Uterus (tissue), 4 donors: ENCODE measurements around the gene AQP1. TPM values are rescaled to one million over a fixed set of nuclear protein-coding genes. Genes with fewer than 3 reads are reported as not detected.

ENCODE experiments used
- DNase-seq, 2 donors: peaks; one replicate each; pipeline ENCODE4 v3.0.0-alpha.2; 2019 to 2020
- H3K27ac ChIP-seq, 2 donors: fragments of 200-600 bp; sonication (generic); 1 replicate in 1 of 2; 2 replicates in 1 of 2; pipeline ENCODE4 v1.5.1; 2016 to 2018
- H3K27me3 ChIP-seq, 2 donors: fragments of 200-600 bp; sonication (generic); one replicate each; pipeline ENCODE4 v1.5.1; 2018 to 2019; ENCODE audit warnings: control low read depth in 1 of 2
- H3K36me3 ChIP-seq, 2 donors: fragments of 200-600 bp; sonication (generic); one replicate each; pipeline ENCODE4 v1.5.1; 2019; ENCODE audit warnings: control low read depth in 1 of 2
- H3K4me1 ChIP-seq, 2 donors: fragments of 200-600 bp; sonication (generic); one replicate each; pipeline ENCODE4 v1.5.1; 2018 to 2019; ENCODE audit warnings: control low read depth in 1 of 2
- H3K4me3 ChIP-seq, 2 donors: fragments of 200-600 bp; sonication (generic); 1 replicate in 1 of 2; 2 replicates in 1 of 2; pipeline ENCODE4 v1.5.1; 2018 to 2019; ENCODE audit warnings: mild to moderate bottlenecking in 1 of 2
- H3K9me3 ChIP-seq, 2 donors: fragments of 200-600 bp; sonication (generic); one replicate each; pipeline ENCODE4 v1.5.1; 2019; ENCODE audit warnings: control low read depth in 1 of 2
- POLR2A ChIP-seq, 2 donors: fragments of 450-650 bp; IDR thresholded peaks; one replicate each; pipeline ENCODE4 v1.6.1; 2016; ENCODE audit warnings: antibody characterized with exemption in 2 of 2, mild to moderate bottlenecking in 1 of 2, moderate library complexity in 1 of 2
- intact Hi-C: fragments of 100-400 bp; cut with DNase I; formaldehyde crosslinking; loops from one replicate; pipeline ENCODE4 v1.15.1; 2023; ENCODE audit warnings: low total_unique reads
- total RNA-seq, 4 donors: library from RNA; depleted of rRNA in 3 of 4; stranded (reverse); fragments of >200 nt in 3 of 4; gene quantifications; one replicate each; pipeline versions ENCODE4 v1.1.0 to v1.2.4, GENCODE V29; 2014 to 2023
- TF ChIP-seq, protein P1 (sequence below), 4 experiments: fragments of 200-600 bp in 2 of 4; fragments of 450-650 bp in 2 of 4; sonication (generic) in 2 of 4; IDR thresholded peaks; one replicate each; pipeline ENCODE4 v1.5.1; 2016 to 2019; ENCODE audit warnings: antibody characterized with exemption in 4 of 4, mild to moderate bottlenecking in 2 of 4, moderate library complexity in 1 of 4
- donor health status: DM: yes; HTN: yes; CAD: no.

The AQP1 gene
- total RNA-seq, 4 donors from 2014 or later: 69.6 to 477 (median 370) TPM

GRCh38 chr7:30963842-30964241 lies 52.2 kb downstream of the AQP1 start, which contains the start of gene GHRHR:
GHRHR (plus strand) TSS chr7:30963953; CDS start chr7:30964069, 116 bp downstream.
- Histone ChIP-seq H3K9me3 (no peaks in the 10 kb centered on the region), H3K27me3 (no peaks in the 10 kb centered on the region), H3K36me3 (no peaks in the 10 kb centered on the region), H3K27ac (no peak within 1 kb of the TSS), H3K4me3 (no peak within 1 kb of the TSS), H3K4me1 (no peaks in the 10 kb centered on the region)
- intact Hi-C loops: no loop called here
- no peak for TF ChIP-seq POLR2A (IDR thresholded peaks at IDR 0.05)
- TF ChIP-seq, protein P1, sequence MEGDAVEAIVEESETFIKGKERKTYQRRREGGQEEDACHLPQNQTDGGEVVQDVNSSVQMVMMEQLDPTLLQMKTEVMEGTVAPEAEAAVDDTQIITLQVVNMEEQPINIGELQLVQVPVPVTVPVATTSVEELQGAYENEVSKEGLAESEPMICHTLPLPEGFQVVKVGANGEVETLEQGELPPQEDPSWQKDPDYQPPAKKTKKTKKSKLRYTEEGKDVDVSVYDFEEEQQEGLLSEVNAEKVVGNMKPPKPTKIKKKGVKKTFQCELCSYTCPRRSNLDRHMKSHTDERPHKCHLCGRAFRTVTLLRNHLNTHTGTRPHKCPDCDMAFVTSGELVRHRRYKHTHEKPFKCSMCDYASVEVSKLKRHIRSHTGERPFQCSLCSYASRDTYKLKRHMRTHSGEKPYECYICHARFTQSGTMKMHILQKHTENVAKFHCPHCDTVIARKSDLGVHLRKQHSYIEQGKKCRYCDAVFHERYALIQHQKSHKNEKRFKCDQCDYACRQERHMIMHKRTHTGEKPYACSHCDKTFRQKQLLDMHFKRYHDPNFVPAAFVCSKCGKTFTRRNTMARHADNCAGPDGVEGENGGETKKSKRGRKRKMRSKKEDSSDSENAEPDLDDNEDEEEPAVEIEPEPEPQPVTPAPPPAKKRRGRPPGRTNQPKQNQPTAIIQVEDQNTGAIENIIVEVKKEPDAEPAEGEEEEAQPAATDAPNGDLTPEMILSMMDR (IDR thresholded peaks at IDR 0.05): no peak
- no peak for DNase-seq

GRCh38 chr7:30965372-30965771 lies 53.7 kb downstream of the AQP1 start:
- intact Hi-C loops: no loop called here
- TF ChIP-seq, protein P1 (IDR thresholded peaks at IDR 0.05): no peak
- no peak for TF ChIP-seq POLR2A (IDR thresholded peaks at IDR 0.05)
- no peaks in the 10 kb centered on the region for H3K36me3 ChIP-seq
- H3K9me3 ChIP-seq: no peaks in the 10 kb centered on the region
- no peak for DNase-seq
- no peak overlapping the region for H3K27ac ChIP-seq
- H3K4me1 ChIP-seq: no peaks in the 10 kb centered on the region
- no peak overlapping the region for H3K4me3 ChIP-seq
- H3K27me3 ChIP-seq: no peaks in the 10 kb centered on the region

- H3K36me3 ChIP-seq: no peaks in the 10 kb centered on the region
- H3K27me3 ChIP-seq: no peaks in the 10 kb centered on the region
- intact Hi-C loops: no loop called here
- no peaks in the 10 kb centered on the region for H3K9me3 ChIP-seq
- H3K27ac ChIP-seq: no peak overlapping the region
- no peak overlapping the region for H3K4me3 ChIP-seq
- no peak for DNase-seq
- TF ChIP-seq, protein P1 (IDR thresholded peaks at IDR 0.05): no peak
- H3K4me1 ChIP-seq: no peaks in the 10 kb centered on the region
These were observed 54.2 kb downstream of the AQP1 start for GRCh38 chr7:30965883-30966282.

GRCh38 chr7:30968294-30968693 lies 56.6 kb downstream of the AQP1 start:
- intact Hi-C loops: no loop called here

GRCh38 chr7:30968747-30969603 lies 57.3 kb downstream of the AQP1 start:
- no peak for DNase-seq
- no peaks in the 10 kb centered on the region for H3K27me3 ChIP-seq
- no peak overlapping the region for H3K27ac ChIP-seq
- intact Hi-C loops: no loop called here
- no peaks in the 10 kb centered on the region for H3K36me3 ChIP-seq
- H3K4me1 ChIP-seq: no peaks in the 10 kb centered on the region
- no peak overlapping the region for H3K4me3 ChIP-seq
- H3K9me3 ChIP-seq: no peaks in the 10 kb centered on the region
- TF ChIP-seq POLR2A (IDR thresholded peaks at IDR 0.05): no peak
- TF ChIP-seq, protein P1 (IDR thresholded peaks at IDR 0.05): no peak

More at GRCh38 chr7:30968294-30968693, 56.6 kb downstream of the AQP1 start:
- Histone ChIP-seq H3K36me3 (no peaks in the 10 kb centered on the region), H3K27ac (no peak overlapping the region), H3K27me3 (no peaks in the 10 kb centered on the region), H3K4me3 (no peak overlapping the region), H3K4me1 (no peaks in the 10 kb centered on the region), H3K9me3 (no peaks in the 10 kb centered on the region)
- DNase-seq: no peak
- no peak for TF ChIP-seq POLR2A (IDR thresholded peaks at IDR 0.05)
- TF ChIP-seq, protein P1 (IDR thresholded peaks at IDR 0.05): no peak
